HCT116 (cell line): ENCODE results near the gene C9orf152. TPM values are rescaled to one million over a fixed set of nuclear protein-coding genes. Genes with fewer than 3 reads are reported as not detected.

Source experiments
- ATAC-seq: fragments of 200-7000 bp; cut with Tn5 transposase; 2 replicates; pipeline ENCODE4 v1.9.1; 2020; ENCODE audit warnings: mild to moderate bottlenecking, moderate library complexity
- BruUV-seq: library from RNA; stranded (reverse); fragments of 400-500 nt; replicated peaks from 2 replicates; lab custom pipeline; 2021; lab: Mats Ljungman, UMichigan
- CTCF ChIA-PET: fragments of 300-600 bp; sonication (Branson Sonifier 250); formaldehyde crosslinking; loops from one replicate; lab custom pipeline; 2021; ENCODE audit warnings: antibody characterized with exemption; lab: Charles Lee
- POLR2A ChIA-PET: fragments of 300-600, 350-600 bp; sonication (Branson Sonifier 250); formaldehyde crosslinking; loops from one replicate; lab custom pipeline; 2021; ENCODE audit warnings: antibody characterized with exemption; lab: Charles Lee
- RAD21 ChIA-PET, 2 experiments: fragments of 300-600 bp; sonication (Branson Sonifier 250); formaldehyde crosslinking; loops; one replicate each; lab custom pipeline; 2023; ENCODE audit warnings: low total read pairs in 2 of 2; ENCODE audit not compliant: uncharacterized antibody in 2 of 2, unreplicated experiment in 2 of 2, low non-redundant PET in 1 of 2; lab: Charles Lee
- DNase-seq: peaks from one replicate; pipeline ENCODE4 v3.0.0-alpha.2; 2010; ENCODE audit warnings: low read depth, low spot score
- H2AFZ ChIP-seq: fragments of 200-600 bp; shearing (Covaris generic), sonication (generic); 2 replicates; pipeline ENCODE4 v1.6.1; 2017; ENCODE audit warnings: low read depth, mixed run types, mixed read lengths, antibody characterized with exemption, low read length; ENCODE audit not compliant: poor library complexity, severe bottlenecking
- H3K27ac ChIP-seq: 2 replicates; pipeline ENCODE4 v1.5.1; 2012; ENCODE audit warnings: low read depth, low read length
- H3K27me3 ChIP-seq: fragments of 200-600 bp; sonication (generic); 2 replicates; pipeline ENCODE4 v1.6.1; 2016; ENCODE audit warnings: mixed run types, low read length, mixed read lengths; ENCODE audit not compliant: insufficient read depth
- H3K36me3 ChIP-seq, 2 experiments: fragments of 200-500 bp in 1 of 2; fragments of 200-600 bp in 1 of 2; sonication (Bioruptor generic) in 1 of 2; sonication (generic) in 1 of 2; 2 replicates each; pipeline versions ENCODE4 v1.5.1 to v1.6.1; 2014 to 2016; ENCODE audit warnings: low read length in 2 of 2, inconsistent platforms in 1 of 2, mixed read lengths in 1 of 2, mixed run types in 1 of 2; ENCODE audit not compliant: insufficient read depth in 2 of 2, control insufficient read depth in 1 of 2
- H3K4me1 ChIP-seq, 2 experiments: fragments of 200-600 bp in 1 of 2; sonication (generic) in 1 of 2; 2 replicates each; pipeline versions ENCODE4 v1.5.1 to v1.6.1; 2012 to 2017; ENCODE audit warnings: low read length in 2 of 2, inconsistent platforms in 1 of 2, mild to moderate bottlenecking in 1 of 2, mixed read lengths in 1 of 2, mixed run types in 1 of 2, moderate library complexity in 1 of 2; ENCODE audit not compliant: insufficient read depth in 2 of 2, control insufficient read depth in 1 of 2
- H3K4me2 ChIP-seq: fragments of 200-600 bp; sonication (generic); 2 replicates; pipeline ENCODE4 v1.6.1; 2017; ENCODE audit warnings: mixed run types, low read length, mixed read lengths
- H3K4me3 ChIP-seq, 2 experiments: fragments of 200-600 bp in 1 of 2; sonication (generic) in 1 of 2; replicated peaks in 1 of 2; 2 replicates each; pipeline ENCODE4 v1.5.1; 2011 to 2016; ENCODE audit warnings: low read length in 2 of 2, control low read depth in 1 of 2, low read depth in 1 of 2, mild to moderate bottlenecking in 1 of 2, mixed read lengths in 1 of 2, mixed run types in 1 of 2
- H3K79me2 ChIP-seq: fragments of 200-600 bp; sonication (generic); 2 replicates; pipeline ENCODE4 v1.6.1; 2017; ENCODE audit warnings: mild to moderate bottlenecking, mixed run types, low read length, moderate library complexity, mixed read lengths; ENCODE audit not compliant: insufficient read depth
- H3K9ac ChIP-seq: fragments of 200-600 bp; sonication (generic); 2 replicates; pipeline ENCODE4 v1.6.1; 2016; ENCODE audit warnings: low read length, mixed read lengths
- H3K9me2 ChIP-seq: fragments of 200-600 bp; sonication (generic), shearing (Covaris generic); 2 replicates; pipeline ENCODE4 v1.6.1; 2017; ENCODE audit warnings: mixed run types, mild to moderate bottlenecking, moderate library complexity; ENCODE audit not compliant: insufficient read depth
- H3K9me3 ChIP-seq, 2 experiments: fragments of 200-500 bp in 1 of 2; fragments of 200-600 bp in 1 of 2; sonication (Bioruptor generic) in 1 of 2; sonication (generic) in 1 of 2; 2 replicates each; pipeline ENCODE4 v1.6.1; 2014 to 2017; ENCODE audit warnings: low read length in 2 of 2, mixed read lengths in 2 of 2, inconsistent platforms in 1 of 2, low read depth in 1 of 2, mild to moderate bottlenecking in 1 of 2, mixed run types in 1 of 2, moderate library complexity in 1 of 2; ENCODE audit not compliant: control insufficient read depth in 1 of 2, insufficient read depth in 1 of 2
- H4K20me1 ChIP-seq: fragments of 200-600 bp; sonication (generic), shearing (Covaris generic); 2 replicates; pipeline ENCODE4 v1.6.1; 2017; ENCODE audit warnings: mixed run types, mild to moderate bottlenecking, moderate library complexity; ENCODE audit not compliant: insufficient read depth
- CEBPB ChIP-seq: IDR thresholded peaks from 2 replicates; pipeline ENCODE4 v1.6.1; 2012; ENCODE audit warnings: low read depth
- ELF1 ChIP-seq: IDR thresholded peaks from 2 replicates; pipeline ENCODE4 v1.6.1; 2012; ENCODE audit warnings: low read depth, borderline replicate concordance
- EZH2 ChIP-seq: fragments of 200-600 bp; sonication (generic); IDR thresholded peaks from 2 replicates; pipeline ENCODE4 v1.6.1; 2017; ENCODE audit warnings: antibody characterized with exemption, mixed run types
- EZH2phosphoT487 ChIP-seq: fragments of 200-600 bp; IDR thresholded peaks from 2 replicates; pipeline ENCODE4 v1.6.1; 2018; ENCODE audit warnings: antibody characterized with exemption, borderline replicate concordance
- FOSL1 ChIP-seq: IDR thresholded peaks from 2 replicates; pipeline ENCODE4 v1.6.1; 2012; ENCODE audit warnings: low read depth
- POLR2A ChIP-seq: IDR thresholded peaks from 2 replicates; pipeline ENCODE4 v1.7.0; 2011; ENCODE audit warnings: borderline replicate concordance; ENCODE audit not compliant: insufficient read depth, insufficient read length; ENCODE audit errors: extremely low read depth
- RAD21 ChIP-seq: IDR thresholded peaks from 2 replicates; pipeline ENCODE4 v1.6.1; 2012; ENCODE audit warnings: low read depth, mild to moderate bottlenecking
- SIN3A ChIP-seq: IDR thresholded peaks from 2 replicates; pipeline ENCODE4 v1.6.1; 2012; ENCODE audit warnings: low read depth
- SP1 ChIP-seq: IDR thresholded peaks from 2 replicates; pipeline ENCODE4 v1.6.1; 2012; ENCODE audit warnings: low read depth
- SRF ChIP-seq: IDR thresholded peaks from 2 replicates; pipeline ENCODE4 v1.6.1; 2012; ENCODE audit warnings: low read depth
- TCF7L2 ChIP-seq: IDR thresholded peaks from 2 replicates; pipeline ENCODE4 v1.7.0; 2011; ENCODE audit warnings: borderline replicate concordance, inconsistent platforms; ENCODE audit not compliant: insufficient read depth, insufficient read length; ENCODE audit errors: extremely low read depth
- ZNF274 ChIP-seq: fragments of 200-500 bp; sonication (Bioruptor generic); IDR thresholded peaks from 2 replicates; pipeline ENCODE4 v1.6.1; 2014; ENCODE audit warnings: mild to moderate bottlenecking, low read depth, low read length, inconsistent platforms
- intact Hi-C: fragments of 100-400 bp; cut with micrococcal nuclease; formaldehyde crosslinking; loops from 2 replicates; pipeline ENCODE4 v1.10.0; 2022
- total RNA-seq: library from RNA; stranded (reverse); gene quantifications from one replicate; pipeline ENCODE4 v1.2.1, GENCODE V29; 2021; ENCODE audit not compliant: unreplicated experiment
- TF ChIP-seq, protein P1 (sequence below): IDR thresholded peaks from 2 replicates; pipeline ENCODE4 v1.6.1; 2012
- TF ChIP-seq, protein P2 (sequence below): IDR thresholded peaks from 2 replicates; pipeline ENCODE4 v1.6.1; 2012
- TF ChIP-seq, protein P3 (sequence below), 3 experiments: fragments of 200-600 bp in 1 of 3; sonication (generic) in 1 of 3; IDR thresholded peaks in 2 of 3; conservative IDR thresholded peaks in 1 of 3; 2 replicates each; pipeline ENCODE4 v1.5.1; 2012 to 2017; ENCODE audit warnings: low read depth in 2 of 3, low read length in 2 of 3, antibody characterized with exemption in 1 of 3, borderline replicate concordance in 1 of 3, control low read depth in 1 of 3, mild to moderate bottlenecking in 1 of 3, mixed read lengths in 1 of 3, mixed run types in 1 of 3, moderate library complexity in 1 of 3; ENCODE audit not compliant: insufficient read depth in 1 of 3

The C9orf152 gene
- total RNA-seq, 1 experiment from 2014 or later = not detected

DNA sequence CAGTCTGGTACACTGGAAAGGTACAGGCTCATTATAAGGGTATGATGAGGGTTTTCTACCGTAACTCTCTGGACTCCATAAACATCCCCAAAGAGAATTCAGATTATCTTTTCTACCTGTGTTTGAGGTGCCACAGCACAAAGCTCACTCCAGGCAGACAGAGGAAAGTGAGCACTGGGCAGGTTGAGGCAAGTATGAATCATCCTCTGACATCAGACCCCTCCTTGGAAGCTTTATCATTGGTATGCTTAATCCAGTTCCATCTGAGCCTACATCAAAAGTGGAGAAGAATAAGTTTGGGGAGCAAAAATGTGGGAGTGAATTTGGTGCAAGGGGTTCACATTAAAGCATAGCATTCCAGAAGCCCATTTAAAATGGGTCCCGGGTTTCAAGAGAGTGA is 21.7 kb downstream of the C9orf152 start:
- Histone ChIP-seq H3K4me3 (no peak overlapping the region), H4K20me1 (no peaks in the 10 kb centered on the region), H3K27ac (no peak overlapping the region), H3K4me1 (peaks cover 0 to 8% of the 10 kb centered on the region in 2 experiments; a peak in 2 of 4 replicates), H2AFZ (no peak overlapping the region), H3K27me3 (no peaks in the 10 kb centered on the region), H3K79me2 (no peaks in the 10 kb centered on the region)
- RAD21 ChIA-PET = no interaction called here
- ATAC-seq (no peak), DNase-seq (no peak)
- CTCF ChIA-PET = interaction anchor here (1.2 kb wide), 1 partner anchor 434 kb away, joined by 3 read pairs; no protein-coding TSS in a partner anchor
- BruUV-seq = no TSS peak
- POLR2A ChIA-PET = no interaction called here
- no peak for TF ChIP-seq RAD21
- no peak for TF ChIP-seq TCF7L2
- no peak for TF ChIP-seq FOSL1
- TF ChIP-seq, protein P1, sequence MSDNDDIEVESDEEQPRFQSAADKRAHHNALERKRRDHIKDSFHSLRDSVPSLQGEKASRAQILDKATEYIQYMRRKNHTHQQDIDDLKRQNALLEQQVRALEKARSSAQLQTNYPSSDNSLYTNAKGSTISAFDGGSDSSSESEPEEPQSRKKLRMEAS = no peak
- no peak for TF ChIP-seq SP1
- TF ChIP-seq, all 23 proteins: peak for 0
- H3K36me3 ChIP-seq = no peaks in the 10 kb centered on the region
- H3K4me2 ChIP-seq = peak overlapping the region; percentile 15; the same call in 1 of the 2 replicates
- no peaks in the 10 kb centered on the region for H3K9me2 ChIP-seq
- H3K9me3 ChIP-seq = no peaks in the 10 kb centered on the region
- H3K9ac ChIP-seq = no peak overlapping the region
- intact Hi-C loops = loop anchor here (10.0 kb wide), 1 partner anchor 1119 kb away; no protein-coding TSS in a partner anchor

DNA sequence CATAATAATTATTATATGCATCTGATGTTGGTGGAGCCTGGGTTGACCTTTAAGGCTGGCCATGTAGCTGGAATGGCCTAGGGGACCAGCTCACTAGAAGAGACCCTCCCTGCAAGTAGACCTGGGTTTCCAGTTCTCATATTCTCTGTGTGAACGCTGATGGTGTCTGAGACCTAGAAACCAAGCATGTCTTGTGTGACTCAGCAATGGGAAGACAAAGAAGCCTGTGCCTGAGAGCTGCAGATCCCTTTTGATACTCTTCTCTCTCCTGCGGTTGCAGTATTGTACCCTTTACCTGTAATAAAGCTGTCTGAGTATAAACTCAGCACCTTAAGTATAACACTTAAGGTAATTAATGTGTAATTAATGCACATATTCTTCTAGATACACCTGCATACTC is 22.2 kb downstream of the C9orf152 start:
- POLR2A ChIA-PET = interaction anchor here (1.6 kb wide), 1 partner anchor 71 kb away, joined by 3 read pairs; the partner anchor contains the start of gene TXN
- TF ChIP-seq EZH2phosphoT487 = no peak
- no peak for TF ChIP-seq SP1
- TF ChIP-seq ZNF274 = no peak
- TF ChIP-seq, protein P2, sequence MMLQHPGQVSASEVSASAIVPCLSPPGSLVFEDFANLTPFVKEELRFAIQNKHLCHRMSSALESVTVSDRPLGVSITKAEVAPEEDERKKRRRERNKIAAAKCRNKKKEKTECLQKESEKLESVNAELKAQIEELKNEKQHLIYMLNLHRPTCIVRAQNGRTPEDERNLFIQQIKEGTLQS = no peak
- no peak for TF ChIP-seq SIN3A
- TF ChIP-seq POLR2A = no peak
- TF ChIP-seq, protein P3, sequence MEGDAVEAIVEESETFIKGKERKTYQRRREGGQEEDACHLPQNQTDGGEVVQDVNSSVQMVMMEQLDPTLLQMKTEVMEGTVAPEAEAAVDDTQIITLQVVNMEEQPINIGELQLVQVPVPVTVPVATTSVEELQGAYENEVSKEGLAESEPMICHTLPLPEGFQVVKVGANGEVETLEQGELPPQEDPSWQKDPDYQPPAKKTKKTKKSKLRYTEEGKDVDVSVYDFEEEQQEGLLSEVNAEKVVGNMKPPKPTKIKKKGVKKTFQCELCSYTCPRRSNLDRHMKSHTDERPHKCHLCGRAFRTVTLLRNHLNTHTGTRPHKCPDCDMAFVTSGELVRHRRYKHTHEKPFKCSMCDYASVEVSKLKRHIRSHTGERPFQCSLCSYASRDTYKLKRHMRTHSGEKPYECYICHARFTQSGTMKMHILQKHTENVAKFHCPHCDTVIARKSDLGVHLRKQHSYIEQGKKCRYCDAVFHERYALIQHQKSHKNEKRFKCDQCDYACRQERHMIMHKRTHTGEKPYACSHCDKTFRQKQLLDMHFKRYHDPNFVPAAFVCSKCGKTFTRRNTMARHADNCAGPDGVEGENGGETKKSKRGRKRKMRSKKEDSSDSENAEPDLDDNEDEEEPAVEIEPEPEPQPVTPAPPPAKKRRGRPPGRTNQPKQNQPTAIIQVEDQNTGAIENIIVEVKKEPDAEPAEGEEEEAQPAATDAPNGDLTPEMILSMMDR (IDR thresholded peaks at IDR 0.05 in 2 of 3, conservative IDR thresholded peaks at IDR 0.05 in 1 of 3; ENCODE audit: borderline replicate concordance in 1 of 3, insufficient read depth in 1 of 3, low read depth in 2 of 3, low read length in 2 of 3) = no peak
- no peak for TF ChIP-seq EZH2
- TF ChIP-seq, protein P1 = no peak
- no peak for TF ChIP-seq CEBPB
- no peak for TF ChIP-seq ELF1
- TF ChIP-seq FOSL1 = no peak
- no peak for TF ChIP-seq SRF
- no TSS peak for BruUV-seq
- H3K9me2 ChIP-seq = no peaks in the 10 kb centered on the region
- no peaks in the 10 kb centered on the region for H4K20me1 ChIP-seq
- no peaks in the 10 kb centered on the region for H3K79me2 ChIP-seq
- no peaks in the 10 kb centered on the region for H3K9me3 ChIP-seq
- peak overlapping the region; percentile 15; the same call in 1 of the 2 replicates for H3K4me2 ChIP-seq
- no peak for DNase-seq
- ATAC-seq = no peak
- H3K4me1 ChIP-seq = peaks cover 0 to 12% of the 10 kb centered on the region in 2 experiments; a peak in 2 of 4 replicates
- intact Hi-C loops = loop anchor here (10.0 kb wide), 1 partner anchor 1119 kb away; no protein-coding TSS in a partner anchor
- H3K27me3 ChIP-seq = no peaks in the 10 kb centered on the region
- H3K36me3 ChIP-seq = no peaks in the 10 kb centered on the region
- no peak overlapping the region for H3K9ac ChIP-seq
- no peak overlapping the region for H2AFZ ChIP-seq
- no peak overlapping the region for H3K27ac ChIP-seq
- RAD21 ChIA-PET = no interaction called here
- CTCF ChIA-PET = interaction anchor here (1.2 kb wide), 1 partner anchor 435 kb away, joined by 3 read pairs; no protein-coding TSS in a partner anchor
- no peak overlapping the region for H3K4me3 ChIP-seq
